Tibial artery (tissue), 4 donors: Measurements from ENCODE around the gene ATXN8OS.

Experiments used
- DNase-seq, 2 donors: peaks; one replicate each; pipeline ENCODE4 v3.0.0-alpha.2; 2019
- H3K27ac ChIP-seq, 2 donors: fragments of 200-600 bp; sonication (generic) in 1 of 2; 1 replicate in 1 of 2; 2 replicates in 1 of 2; pipeline ENCODE4 v1.5.1; 2018 to 2019; ENCODE audit warnings: mild to moderate bottlenecking in 1 of 2
- H3K27me3 ChIP-seq, 2 donors: fragments of 200-600 bp; sonication (generic) in 1 of 2; one replicate each; pipeline versions ENCODE4 v1.5.1 to v1.6.0; 2016 to 2019
- H3K36me3 ChIP-seq, 3 donors: fragments of 200-600 bp; sonication (generic) in 2 of 3; one replicate each; pipeline ENCODE4 v1.5.1; 2016 to 2019; ENCODE audit warnings: mild to moderate bottlenecking in 2 of 3
- H3K4me1 ChIP-seq, 4 donors: fragments of 200-600 bp; sonication (generic) in 2 of 4; 1 replicate in 3 of 4; 2 replicates in 1 of 4; pipeline ENCODE4 v1.5.1; 2016 to 2019
- H3K4me3 ChIP-seq, 2 donors: fragments of 200-600 bp; sonication (generic) in 1 of 2; 1 replicate in 1 of 2; 2 replicates in 1 of 2; pipeline ENCODE4 v1.5.1; 2018 to 2019; ENCODE audit warnings: mild to moderate bottlenecking in 2 of 2
- H3K9me3 ChIP-seq, 3 donors: fragments of 200-600 bp; sonication (generic) in 1 of 3; one replicate each; pipeline ENCODE4 v1.5.1; 2016 to 2019
- intact Hi-C: fragments of 100-400 bp; cut with DNase I; formaldehyde crosslinking; loops from one replicate; pipeline ENCODE4 v1.15.0; 2023; ENCODE audit warnings: low total_unique reads
- TF ChIP-seq, protein P1 (sequence below), 2 experiments: fragments of 200-600 bp in 1 of 2; fragments of 450-650 bp in 1 of 2; IDR thresholded peaks; one replicate each; pipeline ENCODE4 v1.5.1; 2017 to 2019; ENCODE audit warnings: antibody characterized with exemption in 2 of 2, mild to moderate bottlenecking in 1 of 2, moderate library complexity in 1 of 2

Gene ATXN8OS

DNA sequence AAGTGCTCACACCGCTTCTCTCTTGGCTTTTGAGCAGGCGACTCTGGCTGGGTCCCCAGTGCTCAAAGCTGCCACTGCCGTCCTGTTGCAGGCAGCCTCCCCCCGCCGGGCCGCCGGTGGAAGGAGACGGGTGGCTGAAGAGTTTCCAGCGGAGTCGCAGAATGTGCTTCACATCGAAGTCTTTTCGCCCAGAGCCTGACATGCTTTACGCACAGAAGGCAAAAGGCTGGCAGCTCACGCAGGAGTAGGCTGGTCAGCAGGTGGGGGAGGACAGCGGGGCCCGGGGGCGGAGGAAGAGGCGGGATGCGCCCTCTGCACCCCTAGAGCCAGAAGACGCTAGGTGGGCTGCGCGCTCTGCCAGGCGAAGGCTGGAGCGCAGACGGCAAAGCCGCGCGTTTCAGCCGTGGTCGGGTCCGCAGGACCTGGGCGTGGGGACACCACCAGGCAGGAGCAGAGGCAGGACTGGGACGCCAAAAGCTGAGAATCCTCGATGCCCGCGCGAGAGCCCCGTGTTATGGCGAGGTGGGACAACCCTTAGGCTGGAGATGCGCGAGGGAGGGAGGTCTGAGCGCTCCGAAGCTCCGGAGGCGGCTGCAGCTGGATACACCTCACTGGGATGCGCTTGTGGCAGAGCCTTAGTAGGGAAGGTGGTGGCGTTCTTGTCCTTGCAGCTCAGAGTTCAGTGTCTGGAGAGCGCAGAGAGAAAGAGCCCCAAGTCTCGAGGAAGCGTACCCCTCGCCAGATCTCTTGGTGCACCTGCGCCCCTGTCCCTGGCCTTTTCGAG, at the start of gene ATXN8OS:
ATXN8OS (plus strand) TSS at position 329 of the 784 bp plus-strand sequence.
- TF ChIP-seq, protein P1, sequence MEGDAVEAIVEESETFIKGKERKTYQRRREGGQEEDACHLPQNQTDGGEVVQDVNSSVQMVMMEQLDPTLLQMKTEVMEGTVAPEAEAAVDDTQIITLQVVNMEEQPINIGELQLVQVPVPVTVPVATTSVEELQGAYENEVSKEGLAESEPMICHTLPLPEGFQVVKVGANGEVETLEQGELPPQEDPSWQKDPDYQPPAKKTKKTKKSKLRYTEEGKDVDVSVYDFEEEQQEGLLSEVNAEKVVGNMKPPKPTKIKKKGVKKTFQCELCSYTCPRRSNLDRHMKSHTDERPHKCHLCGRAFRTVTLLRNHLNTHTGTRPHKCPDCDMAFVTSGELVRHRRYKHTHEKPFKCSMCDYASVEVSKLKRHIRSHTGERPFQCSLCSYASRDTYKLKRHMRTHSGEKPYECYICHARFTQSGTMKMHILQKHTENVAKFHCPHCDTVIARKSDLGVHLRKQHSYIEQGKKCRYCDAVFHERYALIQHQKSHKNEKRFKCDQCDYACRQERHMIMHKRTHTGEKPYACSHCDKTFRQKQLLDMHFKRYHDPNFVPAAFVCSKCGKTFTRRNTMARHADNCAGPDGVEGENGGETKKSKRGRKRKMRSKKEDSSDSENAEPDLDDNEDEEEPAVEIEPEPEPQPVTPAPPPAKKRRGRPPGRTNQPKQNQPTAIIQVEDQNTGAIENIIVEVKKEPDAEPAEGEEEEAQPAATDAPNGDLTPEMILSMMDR (IDR thresholded peaks at IDR 0.05): no peak
- H3K36me3 ChIP-seq: no peaks in the 10 kb centered on the region
- no peak for DNase-seq
- H3K4me1 ChIP-seq: peaks cover 0 to 7% (median 0%) of the 10 kb centered on the region in 4 donors
- H3K27ac ChIP-seq: no peak within 1 kb of the TSS
- peaks cover 0 to 8% of the 10 kb centered on the region in 2 donors for H3K27me3 ChIP-seq
- intact Hi-C loops: no loop called here
- H3K4me3 ChIP-seq: no peak within 1 kb of the TSS
- H3K9me3 ChIP-seq: no peaks in the 10 kb centered on the region

DNA sequence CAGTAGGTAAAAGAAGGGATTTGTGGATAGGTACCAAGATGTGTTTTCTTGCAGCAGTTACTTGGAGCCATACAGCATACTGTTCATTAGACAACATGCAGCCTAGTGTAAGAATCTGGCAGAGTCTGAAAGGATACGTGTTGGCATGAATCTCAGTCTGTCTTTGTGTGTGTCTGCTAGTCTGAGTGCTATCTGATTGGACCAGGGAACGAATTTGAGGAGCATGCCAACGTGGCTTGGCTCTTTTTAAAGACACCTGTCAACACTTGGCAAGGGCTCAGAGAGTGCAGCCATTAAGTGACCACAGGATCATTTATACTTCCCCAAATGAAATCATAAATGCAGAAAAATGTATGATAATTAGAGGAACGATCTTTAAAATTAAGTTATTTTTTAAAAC, 27.6 kb upstream of the ATXN8OS start:
- no peak overlapping the region for H3K4me3 ChIP-seq
- TF ChIP-seq, protein P1 (IDR thresholded peaks at IDR 0.05): no peak
- DNase-seq: no peak
- no peaks in the 10 kb centered on the region for H3K9me3 ChIP-seq
- intact Hi-C loops: no loop called here
- H3K27ac ChIP-seq: no peak overlapping the region
- no peaks in the 10 kb centered on the region for H3K27me3 ChIP-seq
- H3K4me1 ChIP-seq: no peaks in the 10 kb centered on the region
- no peaks in the 10 kb centered on the region for H3K36me3 ChIP-seq

DNA sequence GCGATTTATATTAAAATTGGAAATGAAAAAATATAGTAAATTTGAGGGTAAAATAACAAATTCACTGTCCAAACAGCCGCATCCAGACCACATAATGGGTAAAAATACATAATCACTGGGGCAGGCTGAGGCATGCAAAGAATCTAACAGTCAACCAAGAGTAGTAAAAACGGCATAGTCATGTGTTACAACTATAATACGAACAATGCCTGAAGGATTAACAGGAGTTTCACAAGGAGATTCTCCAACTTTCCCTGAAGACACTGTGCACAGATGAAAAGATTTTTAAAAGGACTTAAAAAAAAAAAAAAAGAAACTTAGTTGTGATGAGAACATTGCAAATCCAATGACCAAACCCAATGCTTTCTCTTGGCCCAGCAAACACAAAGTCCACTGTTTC, 20.4 kb upstream of the ATXN8OS start:
- Histone ChIP-seq H3K4me1 (no peaks in the 10 kb centered on the region), H3K36me3 (no peaks in the 10 kb centered on the region), H3K4me3 (no peak overlapping the region), H3K9me3 (no peaks in the 10 kb centered on the region), H3K27me3 (no peaks in the 10 kb centered on the region), H3K27ac (no peak overlapping the region)
- TF ChIP-seq, protein P1 (IDR thresholded peaks at IDR 0.05): no peak
- intact Hi-C loops: no loop called here
- DNase-seq: no peak

DNA sequence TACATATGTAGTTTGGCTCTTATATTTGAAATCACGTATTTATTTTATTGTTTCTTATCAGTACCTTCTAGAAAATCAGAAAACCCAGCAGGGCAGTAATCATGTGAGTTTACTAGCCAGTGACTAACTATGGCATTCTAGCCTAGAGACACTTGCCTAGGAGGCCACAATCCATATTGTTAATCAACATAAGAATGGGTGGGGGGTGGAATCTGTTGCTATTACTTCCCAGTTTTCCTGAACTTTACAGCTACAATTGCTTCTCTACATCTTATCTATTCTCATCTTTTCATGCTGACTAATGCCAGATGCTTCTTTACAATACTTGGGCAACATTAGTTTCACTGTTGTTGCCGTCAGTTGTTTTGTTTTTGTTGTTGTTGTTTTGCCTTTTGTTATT, 18.7 kb upstream of the ATXN8OS start:
- H3K36me3 ChIP-seq: no peaks in the 10 kb centered on the region
- no peak overlapping the region for H3K4me3 ChIP-seq
- H3K4me1 ChIP-seq: no peaks in the 10 kb centered on the region
- H3K27ac ChIP-seq: no peak overlapping the region
- H3K27me3 ChIP-seq: no peaks in the 10 kb centered on the region
- H3K9me3 ChIP-seq: no peaks in the 10 kb centered on the region
- intact Hi-C loops: no loop called here
- no peak for DNase-seq
- TF ChIP-seq, protein P1 (IDR thresholded peaks at IDR 0.05): no peak

DNA sequence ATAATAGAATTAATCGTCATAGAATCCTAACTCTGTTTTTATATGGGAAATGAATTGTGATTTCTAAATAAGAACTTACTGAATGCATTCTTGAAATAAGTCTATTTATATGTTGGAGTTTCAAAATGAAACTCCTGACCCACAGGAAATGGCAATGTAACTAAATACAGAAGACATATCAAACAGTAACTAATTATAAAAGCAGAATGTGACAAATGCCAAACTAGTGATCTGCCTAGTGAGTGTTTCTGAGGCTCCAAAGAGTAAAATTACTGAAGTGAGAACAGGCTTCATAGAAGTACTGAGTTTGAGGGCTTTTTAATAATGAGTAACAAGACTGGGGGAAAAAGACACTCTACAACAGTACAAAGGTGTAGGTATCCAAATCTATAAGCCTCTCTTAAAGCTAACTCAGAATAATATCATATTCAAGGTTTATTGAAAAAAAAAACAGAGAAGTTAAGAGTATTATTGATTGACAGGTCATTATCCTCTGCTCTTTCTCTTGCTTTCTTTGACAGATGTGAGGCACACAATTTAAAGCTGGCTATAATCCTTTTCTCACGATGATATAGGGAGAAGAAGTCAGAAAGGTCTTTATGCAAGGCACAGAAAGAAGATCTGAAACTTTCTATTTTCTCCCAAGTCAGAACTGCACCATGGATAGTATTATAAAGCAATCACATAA, 17.4 kb upstream of the ATXN8OS start:
- no peaks in the 10 kb centered on the region for H3K4me1 ChIP-seq

More for the DNA sequence above, 17.4 kb upstream of the ATXN8OS start:
- H3K9me3 ChIP-seq: no peaks in the 10 kb centered on the region
- H3K36me3 ChIP-seq: no peaks in the 10 kb centered on the region
- no peaks in the 10 kb centered on the region for H3K27me3 ChIP-seq
- no peak overlapping the region for H3K27ac ChIP-seq
- TF ChIP-seq, protein P1 (IDR thresholded peaks at IDR 0.05): no peak
- no peak overlapping the region for H3K4me3 ChIP-seq
- DNase-seq: no peak
- intact Hi-C loops: no loop called here
